Choroid plexus epithelial cell (primary cell): ENCODE measurements around the gene GPATCH4.
"Not testable (repeated sequence)": the region's sequence is repeated elsewhere in the genome, so short reads cannot be mapped to it uniquely, and the experiment has no call there.

Source experiments
- DNase-seq: peaks from one replicate; pipeline ENCODE4 v3.0.0-alpha.2; 2010; ENCODE audit warnings: low read depth
- H3K4me3 ChIP-seq: 2 replicates; pipeline ENCODE4 v1.5.1; 2011; ENCODE audit warnings: low read depth, mild to moderate bottlenecking, control low read depth, low read length, moderate library complexity
- CTCF ChIP-seq: conservative IDR thresholded peaks from 2 replicates; pipeline ENCODE4 v1.5.1; 2011; ENCODE audit warnings: low read depth, mild to moderate bottlenecking, control low read depth, inconsistent platforms, low read length, moderate library complexity

The GPATCH4 gene

GRCh38 chr1:156553860-156554485 lies 47.3 kb downstream of the GPATCH4 start:
- no peak overlapping the region for H3K4me3 ChIP-seq
- TF ChIP-seq CTCF, result no peak
- DNase-seq, result no peak

- H3K4me3 ChIP-seq, DNase-seq: not testable (repeated sequence)
Observed at GRCh38 chr1:156552937-156553336, 48.3 kb downstream of the GPATCH4 start.

DNA sequence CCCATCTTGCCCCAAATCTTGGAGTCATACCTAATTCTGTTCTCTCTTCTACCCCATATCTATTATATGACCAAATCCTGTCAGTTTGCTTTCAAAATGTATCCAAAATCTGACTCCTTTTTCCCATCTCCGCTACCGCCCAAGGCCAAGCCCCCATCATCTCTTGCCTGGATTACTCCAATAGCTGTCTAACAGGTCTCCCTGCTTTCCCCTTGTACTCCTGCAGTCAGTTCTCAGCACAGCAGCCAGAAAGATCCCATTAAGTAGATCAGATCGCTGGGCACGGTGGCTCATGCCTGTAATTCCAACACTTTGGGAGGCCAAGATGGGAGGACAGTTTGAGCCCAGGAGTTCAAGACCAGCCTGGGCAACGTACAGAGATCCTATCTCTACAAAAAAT lies 48.8 kb downstream of the GPATCH4 start:
- H3K4me3 ChIP-seq, result no peak overlapping the region
- DNase-seq, result no peak
- TF ChIP-seq CTCF, result no peak

GRCh38 chr1:156551869-156552268 lies 49.4 kb downstream of the GPATCH4 start:
- TF ChIP-seq CTCF, result no peak
- no peak overlapping the region for H3K4me3 ChIP-seq
- no peak for DNase-seq

DNA sequence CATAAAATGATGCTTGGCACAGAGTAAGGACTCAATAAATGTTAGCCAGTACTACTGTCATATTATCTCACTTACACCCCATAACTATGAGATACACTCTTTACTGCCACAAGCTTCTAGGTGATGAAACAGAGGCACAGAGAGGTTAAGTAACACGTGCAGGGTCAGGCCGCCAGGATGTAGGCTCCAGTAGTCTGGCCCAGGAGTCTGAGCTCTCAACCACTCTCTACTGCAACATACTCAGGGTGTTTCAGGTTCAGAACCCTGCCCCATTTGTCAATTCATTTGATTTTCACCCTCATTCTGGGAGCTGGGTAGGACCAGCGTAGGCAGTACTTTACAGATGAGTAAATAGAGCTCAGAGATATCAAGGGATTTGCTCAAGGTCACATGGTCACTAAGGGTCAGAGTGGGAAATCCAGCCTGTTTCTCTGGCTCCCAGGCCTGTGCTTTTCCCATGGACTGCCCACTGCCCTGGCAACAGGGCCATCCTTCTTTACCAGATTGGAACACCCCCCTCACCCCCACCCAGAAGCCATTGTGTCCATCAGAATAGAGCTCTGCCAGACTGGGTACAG lies 50.1 kb downstream of the GPATCH4 start:
- TF ChIP-seq CTCF, result no peak
- DNase-seq, result no peak
- H3K4me3 ChIP-seq, result no peak overlapping the region

DNA sequence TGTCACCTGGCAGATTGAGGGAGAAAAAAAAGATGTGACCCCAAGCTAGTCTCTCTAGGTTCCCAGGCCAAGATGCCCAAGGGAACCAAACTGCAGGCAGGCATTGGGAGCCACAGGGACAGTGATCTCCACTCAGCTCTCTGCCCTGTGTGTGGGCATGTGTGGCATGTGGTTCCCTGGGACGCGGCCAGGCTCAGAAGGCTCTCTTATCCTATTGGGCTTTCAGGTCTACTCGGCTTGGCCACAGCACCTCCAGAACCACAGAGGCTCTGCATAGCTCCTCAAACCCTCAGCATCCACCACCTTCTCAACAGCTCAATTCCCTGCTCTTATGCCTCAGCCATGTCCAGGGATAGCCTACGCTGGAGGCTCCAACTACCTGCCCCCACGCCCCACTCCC lies 50.9 kb downstream of the GPATCH4 start:
- H3K4me3 ChIP-seq, result no peak overlapping the region
- TF ChIP-seq CTCF, result no peak
- no peak for DNase-seq

DNA sequence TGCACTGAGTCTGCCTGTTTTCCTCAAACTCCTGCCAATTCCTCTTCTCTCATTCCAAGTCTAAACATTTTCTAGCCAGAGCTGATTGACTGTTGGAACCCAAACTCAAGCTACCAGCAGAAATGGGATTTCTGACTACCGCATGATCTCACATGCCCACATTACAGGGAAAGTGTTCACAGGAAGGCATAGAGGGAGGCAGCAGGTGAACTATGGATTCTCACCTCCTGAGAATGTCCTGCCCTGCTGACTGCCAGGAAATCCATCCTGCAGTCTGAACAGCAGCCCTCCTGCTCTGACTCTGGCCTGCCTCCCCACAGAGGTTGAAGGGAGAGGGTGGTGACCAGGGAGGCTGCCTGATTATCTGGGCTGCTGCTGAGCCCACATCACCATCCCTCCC lies 51.4 kb downstream of the GPATCH4 start:
- H3K4me3 ChIP-seq, result no peak overlapping the region
- no peak for TF ChIP-seq CTCF
- no peak for DNase-seq
